B cell (primary cell): ENCODE results near the gene SYNJ2. TPM values are rescaled to one million over a fixed set of nuclear protein-coding genes. Genes with fewer than 3 reads are reported as not detected.

Source experiments
- ATAC-seq: fragments of 200-7000 bp; cut with Tn5 transposase; one replicate; pipeline ENCODE4 v1.10.0; 2021; ENCODE audit warnings: low read depth, mild to moderate bottlenecking, moderate number of reproducible peaks, moderate library complexity
- CTCF ChIA-PET: fragments of 350-600 bp; sonication (Branson Sonifier 250); formaldehyde crosslinking; loops from one replicate; lab custom pipeline; 2021; ENCODE audit warnings: antibody characterized with exemption, inconsistent platforms; lab: Charles Lee
- POLR2A ChIA-PET: fragments of 350-600 bp; sonication (Branson Sonifier 250); formaldehyde crosslinking; loops from one replicate; lab custom pipeline; 2021; ENCODE audit warnings: antibody characterized with exemption; lab: Charles Lee
- DNase-seq: peaks from one replicate; pipeline ENCODE4 v3.0.0; 2013
- H2AFZ ChIP-seq: 2 replicates; pipeline ENCODE4 v1.6.1; 2012; ENCODE audit warnings: mild to moderate bottlenecking, low read depth, low read length; ENCODE audit not compliant: insufficient read depth, poor library complexity, severe bottlenecking
- H3K27ac ChIP-seq, 2 donors: 1 replicate in 1 of 2; 2 replicates in 1 of 2; pipeline ENCODE4 v1.5.1; 2012 to 2013; ENCODE audit warnings: low read length in 2 of 2, mild to moderate bottlenecking in 2 of 2, moderate library complexity in 1 of 2
- H3K27me3 ChIP-seq, 4 experiments: fragments of 200-600 bp in 1 of 4; sonication (generic) in 1 of 4; replicated peaks in 1 of 4; 1 replicate in 2 of 4; 2 replicates in 2 of 4; pipeline versions ENCODE4 v1.6.1 to v1.7.0; 2013 to 2016; ENCODE audit warnings: low read length in 3 of 4, mild to moderate bottlenecking in 2 of 4, mixed read lengths in 1 of 4, moderate library complexity in 1 of 4; ENCODE audit not compliant: insufficient read depth in 4 of 4, control insufficient read depth in 3 of 4; ENCODE audit errors: control extremely low read depth in 1 of 4
- H3K36me3 ChIP-seq, 2 experiments: replicated peaks in 1 of 2; 1 replicate in 1 of 2; 2 replicates in 1 of 2; pipeline versions ENCODE4 v1.6.1 to v1.7.1; 2013; ENCODE audit warnings: low read length in 1 of 2; ENCODE audit not compliant: insufficient read depth in 2 of 2, control insufficient read depth in 1 of 2; ENCODE audit errors: control extremely low read depth in 1 of 2, extremely low read depth in 1 of 2
- H3K4me1 ChIP-seq, 2 donors: fragments of 200-600 bp in 1 of 2; sonication (generic) in 1 of 2; 1 replicate in 1 of 2; 2 replicates in 1 of 2; pipeline versions ENCODE4 v1.5.1 to v1.6.1; 2013 to 2017; ENCODE audit warnings: low read length in 2 of 2; ENCODE audit not compliant: control insufficient read depth in 2 of 2, insufficient read depth in 2 of 2
- H3K4me2 ChIP-seq: replicated peaks from 2 replicates; pipeline ENCODE3; 2012; ENCODE audit warnings: mild to moderate bottlenecking, low read depth, low read length; ENCODE audit not compliant: poor library complexity, severe bottlenecking
- H3K4me3 ChIP-seq, 5 experiments: fragments of 200-600 bp in 1 of 5; sonication (generic) in 1 of 5; 1 replicate in 3 of 5; 2 replicates in 2 of 5; pipeline versions ENCODE4 v1.5.1 to v1.7.0; 2011 to 2016; ENCODE audit warnings: low read length in 4 of 5, mild to moderate bottlenecking in 4 of 5, low read depth in 2 of 5, control low read depth in 1 of 5, moderate library complexity in 1 of 5; ENCODE audit not compliant: insufficient read depth in 1 of 5; ENCODE audit errors: control extremely low read depth in 1 of 5, extremely low read depth in 1 of 5
- H3K79me2 ChIP-seq: fragments of 200-600 bp; sonication (generic); one replicate; pipeline ENCODE4 v1.6.0; 2016; ENCODE audit warnings: low read length; ENCODE audit not compliant: control insufficient read depth, insufficient read depth
- H3K9ac ChIP-seq: fragments of 200-600 bp; sonication (generic); 2 replicates; pipeline ENCODE4 v1.6.1; 2017; ENCODE audit warnings: mild to moderate bottlenecking, low read length, moderate library complexity
- H3K9me3 ChIP-seq, 3 donors: one replicate each; pipeline versions ENCODE4 v1.6.1 to v1.7.1; 2013; ENCODE audit warnings: low read length in 2 of 3; ENCODE audit not compliant: control insufficient read depth in 2 of 3, insufficient read depth in 1 of 3; ENCODE audit errors: control extremely low read depth in 1 of 3
- H4K20me1 ChIP-seq: 2 replicates; pipeline ENCODE4 v1.6.0; 2012; ENCODE audit warnings: mild to moderate bottlenecking, low read length; ENCODE audit not compliant: insufficient read depth, control insufficient read depth, poor library complexity, severe bottlenecking
- H3K27ac Mint-ChIP-seq: one replicate; pipeline ENCODE4 v1.8.0; 2021; ENCODE audit warnings: mixed read lengths
- H3K27me3 Mint-ChIP-seq: one replicate; pipeline ENCODE4 v1.8.0; 2021; ENCODE audit warnings: mixed read lengths
- H3K4me1 Mint-ChIP-seq: one replicate; pipeline ENCODE4 v1.8.0; 2021; ENCODE audit warnings: mixed read lengths
- H3K4me3 Mint-ChIP-seq: one replicate; pipeline ENCODE4 v1.8.0; 2021; ENCODE audit warnings: mixed read lengths
- H3K9me3 Mint-ChIP-seq: one replicate; pipeline ENCODE4 v1.8.0; 2022; ENCODE audit warnings: mixed read lengths; ENCODE audit not compliant: insufficient read depth
- CTCF ChIP-seq: fragments of 200-600 bp; IDR thresholded peaks from one replicate; pipeline ENCODE4 v1.8.0; 2022; ENCODE audit warnings: antibody characterized with exemption, mild to moderate bottlenecking
- EZH2 ChIP-seq: IDR thresholded peaks from 2 replicates; pipeline ENCODE4 v1.6.1; 2012; ENCODE audit warnings: borderline replicate concordance, low read depth, mild to moderate bottlenecking, moderate library complexity, low read length; ENCODE audit not compliant: insufficient read depth, poor library complexity, severe bottlenecking
- WGBS: methylation state at CpG from one replicate; pipeline ENCODE4 v1.1.5; 2013; ENCODE audit warnings: missing lambda C conversion rate; ENCODE audit not compliant: insufficient coverage; 5-methylcytosine and 5-hydroxymethylcytosine counted together
- intact Hi-C: fragments of 100-400 bp; cut with micrococcal nuclease; formaldehyde crosslinking; loops from one replicate; pipeline ENCODE4 v1.10.0; 2022
- polyA plus RNA-seq: library from polyadenylated mRNA; depleted of rRNA; stranded (reverse); fragments of >200 nt; gene quantifications from 2 replicates; pipeline ENCODE4 v1.2.3, GENCODE V29; 2012
- total RNA-seq, 2 donors: library from RNA; stranded (reverse); fragments of 120-200 nt in 1 of 2; gene quantifications; 1 replicate in 1 of 2; 2 replicates in 1 of 2; pipeline versions ENCODE4 v1.2.3 to v1.2.4, GENCODE V29; 2013 to 2022

Gene SYNJ2
- total and polyA plus RNA-seq, 2 donors (not counting 1 experiment from before 2014, with no cell fraction given), result 5.2 to 11.4 TPM

- TF ChIP-seq EZH2, result no peak
- TF ChIP-seq CTCF, result no peak
- no peak overlapping the region for H3K27ac ChIP-seq
- H3K9ac ChIP-seq, result peak overlapping the region; percentile 82
- H3K4me2 ChIP-seq, result peak overlapping the region; percentile 95
- H3K4me3 ChIP-seq, result peak overlapping the region; percentile 50 to 87 (median 77)
- no peaks in the 10 kb centered on the region for H3K27me3 ChIP-seq
- 10% methylated on average over 19 of the region's 19 CpGs for WGBS
- no peaks in the 10 kb centered on the region for H3K9me3 ChIP-seq
- H2AFZ ChIP-seq, result peak overlapping the region; percentile 87
- ATAC-seq, result peak; percentile 9
- intact Hi-C loops, result loop anchor here (1.0 to 5.0 kb wide), 3 partner anchors 92 to 218 kb away; partner anchors contain the start of genes GTF2H5 and SERAC1
- H3K27ac Mint-ChIP-seq, result peak overlapping the region; percentile 22
- POLR2A ChIA-PET, result no interaction called here
- H3K4me1 Mint-ChIP-seq, result peaks cover 40% of the 10 kb centered on the region
- H4K20me1 ChIP-seq, result no peaks in the 10 kb centered on the region
- no peaks in the 10 kb centered on the region for H3K9me3 Mint-ChIP-seq
- H3K27me3 Mint-ChIP-seq, result no peaks in the 10 kb centered on the region
- peaks cover 22% of the 10 kb centered on the region for H3K79me2 ChIP-seq
- peaks cover 30 to 48% of the 10 kb centered on the region in 2 donors for H3K4me1 ChIP-seq
- H3K4me3 Mint-ChIP-seq, result peak overlapping the region; percentile 93
- DNase-seq, result no peak
- H3K36me3 ChIP-seq, result no peaks in the 10 kb centered on the region
- CTCF ChIA-PET, result interaction anchor here (0.7 to 2.3 kb wide), 7 partner anchors 10 to 104 kb away, joined by 3 to 9 read pairs (median 3); no protein-coding TSS in a partner anchor
Observed at GRCh38 chr6:157980288-157981131, 1.2 kb upstream of the SYNJ2 start.

GRCh38 chr6:157981132-157981394 lies 600 bp upstream of the SYNJ2 start:
- Mint-ChIP-seq H3K9me3 (no peaks in the 10 kb centered on the region), H3K27ac (peak overlapping the region; percentile 22), H3K27me3 (no peaks in the 10 kb centered on the region), H3K4me1 (peaks cover 40% of the 10 kb centered on the region), H3K4me3 (peak overlapping the region; percentile 93)
- Histone ChIP-seq H3K27me3 (no peaks in the 10 kb centered on the region), H3K36me3 (no peaks in the 10 kb centered on the region), H3K4me3 (peak overlapping the region; percentile 50 to 87 (median 77)), H4K20me1 (no peaks in the 10 kb centered on the region), H3K9me3 (no peaks in the 10 kb centered on the region), H3K9ac (peak overlapping the region; percentile 82), H3K79me2 (peaks cover 27% of the 10 kb centered on the region), H3K4me1 (peaks cover 30 to 48% of the 10 kb centered on the region in 2 donors), H3K4me2 (peak overlapping the region; percentile 95), H3K27ac (no peak overlapping the region), H2AFZ (peak overlapping the region; percentile 87)
- CTCF ChIA-PET, result interaction anchor here (0.8 to 3.0 kb wide), 6 partner anchors 9 to 225 kb away, joined by 3 to 27 read pairs (median 4); no protein-coding TSS in a partner anchor
- ATAC-seq (no peak), DNase-seq (no peak)
- WGBS, result 3% methylated on average over 24 of the region's 24 CpGs
- intact Hi-C loops, result loop anchor here (1.0 to 5.0 kb wide), 3 partner anchors 91 to 219 kb away; partner anchors contain the start of genes GTF2H5 and SERAC1
- POLR2A ChIA-PET, result no interaction called here
- TF ChIP-seq CTCF, result no peak
- TF ChIP-seq EZH2, result no peak
